Vagina (tissue), 2 donors: ENCODE results near the gene LRRC45.

Experiments used
- CTCF ChIP-seq, 3 experiments: fragments of 450-650 bp in 2 of 3; fragments of 200-600 bp in 1 of 3; sonication (generic) in 1 of 3; IDR thresholded peaks; one replicate each; pipeline ENCODE4 v1.5.1; 2017 to 2019; ENCODE audit warnings: antibody characterized with exemption in 3 of 3, mild to moderate bottlenecking in 2 of 3, moderate library complexity in 2 of 3
- POLR2A ChIP-seq, 2 donors: fragments of 450-650 bp; IDR thresholded peaks; one replicate each; pipeline ENCODE4 v1.6.1; 2017; ENCODE audit warnings: antibody characterized with exemption in 2 of 2, mild to moderate bottlenecking in 2 of 2, moderate library complexity in 2 of 2

- TF ChIP-seq CTCF (IDR thresholded peaks at IDR 0.05): no peak
- TF ChIP-seq POLR2A (IDR thresholded peaks at IDR 0.05): no peak
Observed at GRCh38 chr17:82007228-82007494, 15.9 kb upstream of the LRRC45 start.
